Stimulated activated CD8-positive, alpha-beta memory T cell treated with anti-CD3 and anti-CD28 coated beads, Interleukin-4, amount 100 ng/mL, for 4 hours (primary cell): ENCODE results near the gene TSR3.
A peak's percentile ranks its signal among the peaks of the same experiment; 100 is the strongest.

Source experiments
- DNase-seq, 2 donors: peaks; one replicate each; pipeline ENCODE4 v3.0.0-alpha.2; 2020; ENCODE audit warnings: low read depth in 2 of 2, low spot score in 1 of 2

TSR3 gene

DNA sequence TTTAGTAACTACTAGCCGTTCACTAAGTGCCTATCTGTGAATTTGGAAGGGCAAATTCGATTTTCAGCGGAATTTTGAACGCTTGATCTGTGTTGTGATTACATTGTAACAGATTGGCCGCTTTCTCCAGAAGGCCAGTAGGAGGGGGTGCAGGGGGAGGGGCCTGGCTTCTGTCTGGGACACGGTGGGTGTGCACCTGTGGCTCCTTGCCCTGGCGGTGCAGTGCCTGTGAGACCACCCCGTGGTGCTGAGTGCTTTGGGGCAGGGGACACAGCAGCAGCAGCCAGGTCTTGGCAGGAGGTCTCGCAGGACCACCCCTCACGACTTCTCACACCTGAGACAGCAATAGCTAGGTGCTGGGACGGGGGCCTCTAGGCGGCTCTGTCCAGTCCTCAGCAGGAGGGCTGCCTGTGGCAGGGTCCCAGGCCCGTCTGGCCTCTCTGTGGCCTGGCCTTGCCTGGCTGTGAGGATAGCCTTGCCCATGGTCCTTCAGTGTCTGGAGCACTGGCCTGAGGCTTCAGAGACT, 40.4 kb downstream of the TSR3 start:
- no peak for DNase-seq

DNA sequence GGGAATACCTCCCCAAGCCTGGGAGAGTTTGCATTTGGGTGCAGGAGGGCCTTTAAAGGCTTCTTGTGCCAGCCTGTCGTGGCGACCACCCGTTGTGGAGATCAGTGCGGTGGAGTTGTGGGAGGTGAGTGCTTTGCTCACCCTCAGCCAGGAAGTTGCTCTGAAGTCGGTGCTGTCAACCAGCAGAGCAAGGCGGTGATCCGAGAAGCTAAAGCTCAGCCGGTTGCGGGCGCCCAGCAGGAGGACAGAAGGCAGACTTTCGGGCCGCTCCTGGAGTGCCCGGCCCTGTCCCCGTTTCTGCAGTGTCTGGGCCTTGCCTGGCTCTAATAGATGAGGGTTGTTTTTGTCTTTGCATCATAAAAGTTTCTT, 40.9 kb downstream of the TSR3 start:
- no peak for DNase-seq

DNA sequence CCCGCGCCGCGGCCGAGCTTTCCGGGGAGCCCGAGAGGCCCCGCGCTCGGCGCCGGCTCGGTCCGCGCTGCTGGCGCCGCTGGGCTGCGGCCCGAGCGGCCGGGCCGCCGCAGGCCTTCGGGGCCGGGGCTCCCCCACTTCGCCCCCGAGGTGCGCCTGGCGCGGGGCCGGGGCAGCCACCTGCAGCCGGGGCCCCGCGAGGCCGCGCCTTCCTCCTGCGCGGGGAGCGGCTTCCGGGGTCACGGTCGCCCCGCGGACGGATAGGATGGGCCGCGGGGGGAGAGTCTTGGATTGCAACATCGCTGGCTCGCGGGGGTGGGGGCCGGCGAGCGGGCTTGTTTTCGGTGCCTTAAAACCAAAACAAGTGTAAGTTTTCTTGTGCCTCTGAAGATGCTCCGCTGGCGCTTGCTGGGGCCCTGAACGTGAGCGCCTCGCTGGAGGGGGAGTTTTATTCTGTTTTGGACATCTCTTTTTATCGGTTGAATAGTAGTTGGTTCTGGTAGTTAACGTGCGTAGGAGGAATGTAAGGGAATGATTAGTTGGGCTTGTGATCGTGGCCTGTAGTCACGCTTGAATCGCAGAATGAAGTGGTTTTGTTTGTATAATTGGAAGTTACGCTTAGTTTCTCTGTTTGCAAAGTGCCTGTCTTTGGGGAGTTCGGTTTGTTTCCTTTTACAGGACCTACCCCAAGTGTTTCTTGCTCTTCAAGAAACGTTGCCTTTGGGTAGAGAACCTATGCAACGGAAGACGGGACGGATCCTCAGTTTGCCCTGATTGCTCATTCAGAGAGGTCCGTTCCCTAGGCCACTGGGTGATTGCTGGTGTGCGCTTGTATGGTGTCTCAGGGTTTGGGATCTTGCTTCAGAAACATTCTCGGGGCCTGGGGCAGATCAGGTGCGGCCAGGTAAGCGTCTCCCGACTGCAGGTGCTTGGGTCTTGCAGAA, 41.5 kb downstream of the TSR3 start:
- DNase-seq: peak in 1 of 2 donors; percentile 40

DNA sequence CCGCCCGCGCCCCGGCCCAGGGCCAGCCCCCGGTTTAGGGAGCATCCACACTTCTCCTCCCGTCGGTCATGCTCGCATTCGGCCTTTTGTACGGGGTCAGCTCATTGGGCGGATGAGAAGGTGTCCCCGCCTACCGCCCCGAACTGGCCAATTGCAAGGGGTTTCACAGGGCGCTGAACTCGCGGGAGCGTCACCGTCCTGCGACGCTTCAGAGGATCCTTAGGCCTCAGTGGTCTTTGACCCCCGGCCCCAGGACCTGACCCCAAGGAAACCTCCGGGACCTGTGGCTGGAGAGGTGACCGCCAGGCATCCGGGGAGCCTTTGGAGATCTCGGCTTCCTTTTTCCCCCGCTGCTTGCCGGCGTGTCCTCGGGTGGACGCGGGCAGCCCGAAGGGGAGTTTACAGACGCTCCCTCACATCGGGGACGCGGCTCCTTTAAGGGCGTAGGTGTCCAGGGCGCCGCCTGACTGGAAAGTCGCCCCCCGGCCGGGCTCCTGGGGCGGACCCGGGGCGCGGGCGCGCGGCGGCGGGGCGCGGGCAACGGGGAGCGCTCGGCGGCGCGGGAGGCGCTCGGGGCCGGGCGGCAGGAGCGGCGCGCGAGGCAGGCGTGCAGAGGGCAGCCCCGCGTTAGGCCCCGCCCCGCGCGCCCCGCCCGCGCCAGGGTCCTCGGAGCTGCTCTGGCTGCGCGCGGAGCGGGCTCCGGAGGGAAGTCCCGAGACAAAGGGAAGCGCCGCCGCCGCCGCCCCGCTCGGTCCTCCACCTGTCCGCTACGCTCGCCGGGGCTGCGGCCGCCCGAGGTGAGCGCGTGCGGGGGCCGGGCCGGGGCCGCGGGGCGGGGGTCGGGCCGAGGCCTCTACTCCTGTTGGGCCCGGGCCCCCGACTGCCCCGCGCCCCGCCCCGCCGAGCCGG, 42.4 kb downstream of the TSR3 start, which contains the start of gene UBE2I:
Gene UBE2I (plus strand): TSS at position 660 of the 909 bp plus-strand sequence. CDS start 4,395 bp downstream, outside the sequence.
- DNase-seq: peak; percentile 93 to 98

GRCh38 chr16:1308036-1308976, 43.4 kb downstream of the TSR3 start:
- no peak for DNase-seq

DNA sequence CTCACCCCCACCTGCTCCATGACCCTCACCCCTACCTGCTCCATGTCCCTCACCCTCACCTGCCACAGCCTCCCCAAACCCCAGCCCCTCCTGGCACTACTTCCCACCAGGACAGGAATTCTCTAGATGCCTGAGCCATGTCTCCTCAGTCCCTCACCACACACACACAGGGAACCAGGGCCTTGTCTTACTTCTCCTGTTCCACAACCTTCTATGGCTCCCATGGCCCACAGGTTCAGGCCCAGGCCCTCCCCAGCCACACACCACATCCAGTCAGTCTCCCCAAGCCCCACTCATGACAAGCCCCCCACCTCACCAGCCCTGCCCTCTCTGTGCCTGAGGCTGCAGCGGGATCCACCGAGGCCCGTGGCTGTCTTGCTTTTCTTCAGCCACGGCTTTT, 45.3 kb downstream of the TSR3 start:
- DNase-seq: no peak

GRCh38 chr16:1305823-1306222, 45.9 kb downstream of the TSR3 start:
- no peak for DNase-seq

- DNase-seq: no peak
Observed at GRCh38 chr16:1301562-1301961, 50.1 kb downstream of the TSR3 start.

GRCh38 chr16:1300664-1301476, 50.8 kb downstream of the TSR3 start:
- peak; percentile 40 to 43 for DNase-seq

- DNase-seq: no peak
Observed at GRCh38 chr16:1299868-1300203, 51.8 kb downstream of the TSR3 start.
